Thoracic aorta (tissue), 2 donors: ENCODE data around the gene POLG. TPM values are rescaled to one million over a fixed set of nuclear protein-coding genes. Genes with fewer than 3 reads are reported as not detected.

Experiments
- ATAC-seq: fragments of 150-250 bp; one replicate; pipeline ENCODE4 v1.8.0; 2017; ENCODE audit warnings: low read depth; ENCODE audit not compliant: insufficient number of reproducible peaks, low FRiP score
- DNase-seq: peaks from one replicate; pipeline ENCODE4 v3.0.0-alpha.2; 2020; ENCODE audit warnings: low spot score
- H3K27ac ChIP-seq, 2 donors: fragments of 200-600 bp; sonication (generic); 1 replicate in 1 of 2; 2 replicates in 1 of 2; pipeline ENCODE4 v1.5.1; 2016; ENCODE audit warnings: mild to moderate bottlenecking in 2 of 2, moderate library complexity in 2 of 2
- H3K27me3 ChIP-seq: fragments of 200-600 bp; sonication (generic); replicated peaks from 2 replicates; pipeline ENCODE4 v1.6.0; 2016; ENCODE audit warnings: mild to moderate bottlenecking; ENCODE audit not compliant: insufficient read depth
- H3K36me3 ChIP-seq: fragments of 200-600 bp; sonication (generic); one replicate; pipeline ENCODE4 v1.5.1; 2016
- H3K4me1 ChIP-seq, 2 donors: fragments of 200-600 bp; sonication (generic); 1 replicate in 1 of 2; 2 replicates in 1 of 2; pipeline versions ENCODE4 v1.5.1 to v1.6.0; 2016; ENCODE audit warnings: low read depth in 2 of 2, mild to moderate bottlenecking in 1 of 2; ENCODE audit not compliant: control insufficient read depth in 1 of 2
- H3K4me3 ChIP-seq: fragments of 200-600 bp; sonication (generic); 2 replicates; pipeline ENCODE4 v1.5.1; 2016; ENCODE audit warnings: mild to moderate bottlenecking
- H3K9me3 ChIP-seq: fragments of 200-600 bp; sonication (generic); 2 replicates; pipeline ENCODE4 v1.5.1; 2016
- total RNA-seq, 2 donors: library from RNA; depleted of rRNA; stranded (reverse); fragments of >200 nt; gene quantifications; one replicate each; pipeline versions ENCODE4 v1.1.0 to v1.2.3, GENCODE V29; 2016
- TF ChIP-seq, protein P1 (sequence below): fragments of 200-600 bp; sonication (generic); IDR thresholded peaks from one replicate; pipeline ENCODE4 v1.5.1; 2019; ENCODE audit warnings: antibody characterized with exemption

Gene POLG
- total RNA-seq, 2 donors from 2014 or later: 89.2 to 89.8 TPM

DNA sequence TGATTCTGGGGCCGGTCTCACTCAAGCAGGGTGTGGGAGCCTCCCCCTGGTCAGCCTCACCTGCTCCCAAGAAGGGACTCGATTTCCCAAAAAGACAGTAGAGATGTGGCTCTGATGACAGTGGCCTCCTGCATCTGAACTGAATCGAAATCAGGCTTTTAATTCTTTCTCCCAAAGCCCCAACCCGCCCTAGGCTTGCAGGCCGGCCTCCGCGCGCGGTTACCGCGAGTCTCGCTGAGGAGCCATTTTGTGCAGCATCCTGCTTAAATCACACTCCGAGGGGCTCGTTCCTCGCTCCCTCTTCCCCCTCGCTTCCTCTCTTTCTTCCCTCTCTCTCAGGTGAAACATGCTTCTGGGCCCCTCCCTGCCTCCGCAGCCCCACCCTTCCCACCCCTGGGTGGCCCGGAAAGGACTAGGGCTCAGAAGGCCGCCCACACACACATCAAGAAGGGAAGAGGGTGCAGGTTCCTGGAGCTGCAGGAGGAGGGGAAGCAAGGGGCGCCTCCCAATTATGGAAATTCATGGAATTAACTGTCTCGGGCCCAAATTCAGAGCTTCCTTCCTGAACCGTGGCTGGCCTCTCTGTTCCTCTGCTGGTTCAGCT is 30.9 kb upstream of the POLG start:
- Histone ChIP-seq H3K36me3 (no peaks in the 10 kb centered on the region), H3K27me3 (peaks cover 56% of the 10 kb centered on the region), H3K9me3 (no peaks in the 10 kb centered on the region), H3K27ac (no peak overlapping the region), H3K4me3 (no peak overlapping the region), H3K4me1 (peaks cover 3 to 14% of the 10 kb centered on the region in 2 donors)
- ATAC-seq (no peak), DNase-seq (no peak)
- TF ChIP-seq, protein P1, sequence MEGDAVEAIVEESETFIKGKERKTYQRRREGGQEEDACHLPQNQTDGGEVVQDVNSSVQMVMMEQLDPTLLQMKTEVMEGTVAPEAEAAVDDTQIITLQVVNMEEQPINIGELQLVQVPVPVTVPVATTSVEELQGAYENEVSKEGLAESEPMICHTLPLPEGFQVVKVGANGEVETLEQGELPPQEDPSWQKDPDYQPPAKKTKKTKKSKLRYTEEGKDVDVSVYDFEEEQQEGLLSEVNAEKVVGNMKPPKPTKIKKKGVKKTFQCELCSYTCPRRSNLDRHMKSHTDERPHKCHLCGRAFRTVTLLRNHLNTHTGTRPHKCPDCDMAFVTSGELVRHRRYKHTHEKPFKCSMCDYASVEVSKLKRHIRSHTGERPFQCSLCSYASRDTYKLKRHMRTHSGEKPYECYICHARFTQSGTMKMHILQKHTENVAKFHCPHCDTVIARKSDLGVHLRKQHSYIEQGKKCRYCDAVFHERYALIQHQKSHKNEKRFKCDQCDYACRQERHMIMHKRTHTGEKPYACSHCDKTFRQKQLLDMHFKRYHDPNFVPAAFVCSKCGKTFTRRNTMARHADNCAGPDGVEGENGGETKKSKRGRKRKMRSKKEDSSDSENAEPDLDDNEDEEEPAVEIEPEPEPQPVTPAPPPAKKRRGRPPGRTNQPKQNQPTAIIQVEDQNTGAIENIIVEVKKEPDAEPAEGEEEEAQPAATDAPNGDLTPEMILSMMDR: no peak

DNA sequence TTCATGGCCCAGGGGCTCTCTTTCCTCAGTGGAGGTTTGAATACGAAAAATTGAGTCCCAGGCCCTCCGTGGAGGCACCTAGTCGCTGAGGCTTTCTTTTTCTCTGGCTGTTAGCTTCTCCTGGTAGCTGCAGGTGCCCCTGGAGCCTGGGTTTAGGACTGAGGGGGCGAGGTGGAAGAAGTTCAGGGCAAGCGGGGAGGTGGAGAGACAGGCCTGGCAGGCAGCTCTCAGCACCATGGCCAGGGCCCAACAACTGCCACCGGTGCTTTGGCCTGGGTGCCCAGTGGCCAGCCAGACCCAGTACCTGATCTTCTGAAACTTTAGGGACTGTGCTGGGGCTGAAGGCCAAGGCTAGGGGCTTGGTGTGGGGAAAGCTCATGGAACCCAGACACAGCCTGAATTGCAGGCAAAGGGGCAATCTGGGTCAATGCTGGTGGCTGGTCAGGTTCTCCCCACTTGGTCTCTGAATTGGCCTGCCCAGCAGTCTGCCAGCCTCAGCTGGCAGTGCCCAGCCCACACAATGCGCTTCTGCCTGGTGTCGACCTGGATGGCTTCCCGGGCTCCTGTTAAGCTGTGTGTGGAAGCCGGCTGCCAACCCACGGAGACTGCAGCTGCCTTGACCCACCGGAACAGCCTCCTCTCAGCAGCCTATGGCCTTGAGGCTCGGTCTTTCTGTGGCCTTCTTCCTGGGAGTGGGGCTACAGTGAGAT is 30.3 kb upstream of the POLG start:
- H3K9me3 ChIP-seq: no peaks in the 10 kb centered on the region
- H3K27ac ChIP-seq: no peak overlapping the region
- H3K27me3 ChIP-seq: peaks cover 63% of the 10 kb centered on the region
- DNase-seq (no peak), ATAC-seq (no peak)
- TF ChIP-seq, protein P1: no peak
- peaks cover 3 to 12% of the 10 kb centered on the region in 2 donors for H3K4me1 ChIP-seq
- H3K36me3 ChIP-seq: no peaks in the 10 kb centered on the region
- H3K4me3 ChIP-seq: no peak overlapping the region

DNA sequence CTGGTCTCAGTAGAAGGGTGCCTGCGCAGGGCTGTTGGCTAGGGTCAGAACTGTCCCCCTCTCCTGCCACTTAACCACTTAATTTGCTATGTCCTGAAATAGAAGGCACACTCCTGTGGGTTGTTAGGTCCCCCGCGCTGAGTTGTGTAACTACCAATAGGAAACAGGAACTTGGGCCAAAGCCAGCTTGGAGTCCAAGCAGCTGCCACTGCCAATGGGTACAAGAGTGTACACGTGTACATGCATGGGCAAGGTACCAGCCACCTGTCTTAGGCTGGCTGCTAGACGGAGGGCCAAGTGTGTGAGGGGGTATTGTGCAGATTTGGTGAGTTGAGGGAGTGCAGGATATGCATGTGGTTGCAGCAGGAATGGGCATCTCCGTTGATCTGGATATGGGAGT is 29.7 kb upstream of the POLG start:
- TF ChIP-seq, protein P1: no peak
- no peak for DNase-seq
- no peak overlapping the region for H3K27ac ChIP-seq
- ATAC-seq: no peak
- peaks cover 68% of the 10 kb centered on the region for H3K27me3 ChIP-seq
- H3K9me3 ChIP-seq: no peaks in the 10 kb centered on the region
- H3K36me3 ChIP-seq: no peaks in the 10 kb centered on the region
- H3K4me1 ChIP-seq: peaks cover 3 to 15% of the 10 kb centered on the region in 2 donors
- H3K4me3 ChIP-seq: no peak overlapping the region

DNA sequence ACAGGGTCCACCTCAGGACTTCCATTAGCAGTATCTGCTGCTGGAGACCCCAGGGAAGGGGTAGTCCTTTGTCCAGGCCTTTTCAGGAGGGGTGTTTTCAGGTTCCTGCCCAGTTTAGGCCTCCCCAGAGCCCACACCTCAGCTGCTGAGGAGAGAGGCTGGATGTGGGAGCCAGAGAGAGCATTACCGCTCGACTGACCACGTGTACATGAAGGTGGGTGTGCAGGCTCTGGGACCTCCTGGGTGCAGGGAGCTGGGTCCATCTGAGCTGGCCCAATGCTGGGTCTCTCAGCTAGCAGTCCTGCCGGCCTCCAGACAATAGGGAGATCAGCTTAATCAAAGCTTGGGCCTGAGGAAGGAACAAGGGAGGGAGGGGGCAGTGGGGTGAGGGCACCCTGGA is 29.1 kb upstream of the POLG start:
- Histone ChIP-seq H3K9me3 (no peaks in the 10 kb centered on the region), H3K4me1 (peaks cover 3 to 20% of the 10 kb centered on the region in 2 donors), H3K36me3 (no peaks in the 10 kb centered on the region), H3K27ac (peak overlapping the region in 1 of 2 donors; percentile 38), H3K4me3 (no peak overlapping the region), H3K27me3 (peaks cover 68% of the 10 kb centered on the region)
- TF ChIP-seq, protein P1: no peak
- no peak for DNase-seq
- no peak for ATAC-seq

DNA sequence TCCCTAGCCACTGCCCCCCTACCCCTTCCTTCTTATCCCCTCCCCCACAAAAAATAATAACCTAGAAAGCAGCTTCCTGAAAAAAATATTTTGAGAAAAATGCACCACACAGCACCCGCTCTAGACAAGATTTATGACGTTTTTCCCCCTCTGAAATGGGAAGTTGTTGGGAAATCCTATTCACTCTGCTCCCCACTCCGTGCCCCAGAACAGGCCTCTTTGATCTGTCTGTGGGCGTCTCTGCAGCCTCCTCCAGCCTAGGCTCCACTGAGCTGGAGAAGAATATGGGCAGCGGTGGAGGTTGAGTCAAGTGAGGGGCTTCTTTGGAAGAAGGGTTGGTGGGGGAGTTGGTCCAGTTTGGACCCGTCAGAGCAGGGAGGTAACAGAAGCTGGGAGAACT is 28.5 kb upstream of the POLG start:
- peaks cover 3 to 26% of the 10 kb centered on the region in 2 donors for H3K4me1 ChIP-seq
- TF ChIP-seq, protein P1: no peak

More for the DNA sequence above, 28.5 kb upstream of the POLG start:
- H3K27me3 ChIP-seq: peaks cover 66% of the 10 kb centered on the region
- DNase-seq (no peak), ATAC-seq (no peak)
- no peaks in the 10 kb centered on the region for H3K9me3 ChIP-seq
- H3K36me3 ChIP-seq: no peaks in the 10 kb centered on the region
- H3K27ac ChIP-seq: no peak overlapping the region
- H3K4me3 ChIP-seq: no peak overlapping the region
